ENCODE data around the gene ZNF638. TPM values are rescaled to one million over a fixed set of nuclear protein-coding genes. Genes with fewer than 3 reads are reported as not detected.

Gene ZNF638
- total RNA-seq, 1 donor = 152 TPM

- H2AFZ ChIP-seq (ENCODE audit: low read length) = no peak overlapping the region
- H3K27ac ChIP-seq (ENCODE audit: low read depth, low read length) = no peak overlapping the region
- peaks cover 61% of the 10 kb centered on the region for H4K20me1 ChIP-seq (ENCODE audit: insufficient read depth, low read length)
- no peak overlapping the region for H3K4me3 ChIP-seq (ENCODE audit: insufficient read depth, low read length)
- H3K9me3 ChIP-seq (ENCODE audit: low read depth, low read length) = no peaks in the 10 kb centered on the region
- TF ChIP-seq CTCF (IDR thresholded peaks at IDR 0.05; ENCODE audit: extremely low read depth, low read depth, low read length) = no peak
- H3K4me1 ChIP-seq (ENCODE audit: insufficient read depth, low read length) = peaks cover 3% of the 10 kb centered on the region
- peaks cover 57% of the 10 kb centered on the region for H3K36me3 ChIP-seq (ENCODE audit: insufficient read depth, low read length)
- no peak overlapping the region for H3K4me2 ChIP-seq (ENCODE audit: insufficient read depth, low read length)
- peak; percentile 89 for DNase-seq (ENCODE audit: insufficient read length, low spot score, missing footprints)
- peaks cover 68% of the 10 kb centered on the region for H3K79me2 ChIP-seq (ENCODE audit: insufficient read depth, low read length)
- H3K27me3 ChIP-seq (ENCODE audit: insufficient read depth, low read length) = no peaks in the 10 kb centered on the region
Measured at GRCh38 chr2:71358931-71359671, 27.5 kb downstream of the ZNF638 start.

- peaks cover 57% of the 10 kb centered on the region for H3K79me2 ChIP-seq (ENCODE audit: insufficient read depth, low read length)
Measured at GRCh38 chr2:71360434-71360975, 28.9 kb downstream of the ZNF638 start.

GRCh38 chr2:71361631-71362030, 30.0 kb downstream of the ZNF638 start:
- Histone ChIP-seq H3K79me2 (ENCODE audit: insufficient read depth, low read length) (peaks cover 50% of the 10 kb centered on the region), H2AFZ (ENCODE audit: low read length) (no peak overlapping the region), H3K4me2 (ENCODE audit: insufficient read depth, low read length) (no peak overlapping the region), H4K20me1 (ENCODE audit: insufficient read depth, low read length) (peaks cover 41% of the 10 kb centered on the region), H3K27me3 (ENCODE audit: insufficient read depth, low read length) (no peaks in the 10 kb centered on the region), H3K36me3 (ENCODE audit: insufficient read depth, low read length) (peaks cover 72% of the 10 kb centered on the region), H3K27ac (ENCODE audit: low read depth, low read length) (no peak overlapping the region), H3K4me1 (ENCODE audit: insufficient read depth, low read length) (peaks cover 3% of the 10 kb centered on the region), H3K4me3 (ENCODE audit: insufficient read depth, low read length) (no peak overlapping the region), H3K9me3 (ENCODE audit: low read depth, low read length) (no peaks in the 10 kb centered on the region)
- no peak for TF ChIP-seq CTCF (IDR thresholded peaks at IDR 0.05; ENCODE audit: extremely low read depth, low read depth, low read length)
- DNase-seq (ENCODE audit: insufficient read length, low spot score, missing footprints) = no peak

More at GRCh38 chr2:71360434-71360975, 28.9 kb downstream of the ZNF638 start:
- Histone ChIP-seq H3K9me3 (ENCODE audit: low read depth, low read length) (no peaks in the 10 kb centered on the region), H3K4me1 (ENCODE audit: insufficient read depth, low read length) (peaks cover 3% of the 10 kb centered on the region), H3K27ac (ENCODE audit: low read depth, low read length) (no peak overlapping the region), H4K20me1 (ENCODE audit: insufficient read depth, low read length) (peaks cover 51% of the 10 kb centered on the region), H3K36me3 (ENCODE audit: insufficient read depth, low read length) (peaks cover 70% of the 10 kb centered on the region), H3K4me2 (ENCODE audit: insufficient read depth, low read length) (no peak overlapping the region), H3K4me3 (ENCODE audit: insufficient read depth, low read length) (no peak overlapping the region), H2AFZ (ENCODE audit: low read length) (no peak overlapping the region), H3K27me3 (ENCODE audit: insufficient read depth, low read length) (no peaks in the 10 kb centered on the region)
- no peak for DNase-seq (ENCODE audit: insufficient read length, low spot score, missing footprints)
- TF ChIP-seq CTCF (IDR thresholded peaks at IDR 0.05; ENCODE audit: extremely low read depth, low read depth, low read length) = no peak

- Histone ChIP-seq H2AFZ (ENCODE audit: low read length) (no peak overlapping the region), H3K27me3 (ENCODE audit: insufficient read depth, low read length) (no peaks in the 10 kb centered on the region), H3K27ac (ENCODE audit: low read depth, low read length) (no peak overlapping the region), H3K9me3 (ENCODE audit: low read depth, low read length) (no peaks in the 10 kb centered on the region), H4K20me1 (ENCODE audit: insufficient read depth, low read length) (peaks cover 35% of the 10 kb centered on the region), H3K79me2 (ENCODE audit: insufficient read depth, low read length) (peaks cover 43% of the 10 kb centered on the region), H3K4me1 (ENCODE audit: insufficient read depth, low read length) (peaks cover 3% of the 10 kb centered on the region), H3K4me3 (ENCODE audit: insufficient read depth, low read length) (no peak overlapping the region), H3K36me3 (ENCODE audit: insufficient read depth, low read length) (peaks cover 65% of the 10 kb centered on the region), H3K4me2 (ENCODE audit: insufficient read depth, low read length) (no peak overlapping the region)
- DNase-seq (ENCODE audit: insufficient read length, low spot score, missing footprints) = no peak
- no peak for TF ChIP-seq CTCF (IDR thresholded peaks at IDR 0.05; ENCODE audit: extremely low read depth, low read depth, low read length)
Measured at GRCh38 chr2:71362447-71362846, 30.9 kb downstream of the ZNF638 start.

Measured in osteoblast (primary cell).